Activated naive CD8-positive, alpha-beta T cell treated with anti-CD3 and anti-CD28 coated beads, Interleukin-2, amount 10 ng/mL, durations not matched to agents 7 days and 5 days (primary cell): ENCODE results near the gene CUL7. TPM values are rescaled to one million over a fixed set of nuclear protein-coding genes. Genes with fewer than 3 reads are reported as not detected.

ENCODE experiments used
- ATAC-seq: fragments of 150-1000 bp; cut with Tn5 transposase; one replicate; pipeline ENCODE4 v1.10.0; 2021; ENCODE audit warnings: low read depth, moderate library complexity
- POLR2A ChIA-PET: fragments of 350-600 bp; sonication (Branson Sonifier 250); formaldehyde crosslinking; loops from one replicate; lab custom pipeline; 2021; ENCODE audit warnings: antibody characterized with exemption; lab: Charles Lee
- DNase-seq: peaks from one replicate; pipeline ENCODE4 v3.0.0; 2021
- H3K27ac Mint-ChIP-seq: one replicate; pipeline ENCODE4 v1.8.0; 2022; ENCODE audit warnings: mild to moderate bottlenecking, mixed read lengths
- H3K27me3 Mint-ChIP-seq: one replicate; pipeline ENCODE4 v1.8.0; 2022; ENCODE audit warnings: mild to moderate bottlenecking, moderate library complexity, mixed read lengths
- H3K36me3 Mint-ChIP-seq: one replicate; pipeline ENCODE4 v1.8.0; 2021; ENCODE audit warnings: mild to moderate bottlenecking, mixed read lengths
- H3K4me1 Mint-ChIP-seq: one replicate; pipeline ENCODE4 v1.8.0; 2021; ENCODE audit warnings: mixed read lengths
- H3K4me3 Mint-ChIP-seq: one replicate; pipeline ENCODE4 v1.8.0; 2022; ENCODE audit warnings: mild to moderate bottlenecking, moderate library complexity, mixed read lengths
- H3K9me3 Mint-ChIP-seq: one replicate; pipeline ENCODE4 v1.8.0; 2021; ENCODE audit warnings: mixed read lengths
- total RNA-seq, 2 experiments: library from RNA; stranded (reverse); gene quantifications; one replicate each; pipeline ENCODE4 v1.2.3, GENCODE V29; 2021

CUL7 gene
- total RNA-seq, 2 experiments from 2014 or later: 10.2 to 12.7 TPM

DNA sequence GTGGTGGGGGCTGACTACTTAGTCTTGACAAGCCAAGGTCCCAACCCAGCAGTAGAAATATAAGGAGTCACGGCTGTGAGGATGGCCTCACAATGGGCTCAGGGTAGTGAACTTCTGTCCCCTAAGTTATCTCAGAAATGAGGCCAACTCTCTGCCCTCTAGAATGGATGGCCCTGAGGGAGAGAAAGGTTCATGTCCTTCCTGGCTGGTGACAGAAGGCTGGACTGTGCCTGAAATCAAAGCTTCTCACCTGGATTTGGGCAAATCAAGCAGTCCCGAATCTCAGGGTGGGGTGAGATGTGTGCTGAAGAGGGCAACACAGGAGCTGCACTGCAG is 19.5 kb downstream of the CUL7 start:
- no peaks in the 10 kb centered on the region for H3K27me3 Mint-ChIP-seq
- H3K9me3 Mint-ChIP-seq: no peaks in the 10 kb centered on the region
- POLR2A ChIA-PET: interaction anchor here (1.8 kb wide), 1 partner anchor 13 kb away, joined by 5 read pairs; the partner anchor contains the start of gene RRP36
- H3K36me3 Mint-ChIP-seq: peaks cover 18% of the 10 kb centered on the region
- DNase-seq: no peak
- H3K4me3 Mint-ChIP-seq: no peak overlapping the region
- no peak overlapping the region for H3K27ac Mint-ChIP-seq
- H3K4me1 Mint-ChIP-seq: peaks cover 5% of the 10 kb centered on the region
- ATAC-seq: no peak

DNA sequence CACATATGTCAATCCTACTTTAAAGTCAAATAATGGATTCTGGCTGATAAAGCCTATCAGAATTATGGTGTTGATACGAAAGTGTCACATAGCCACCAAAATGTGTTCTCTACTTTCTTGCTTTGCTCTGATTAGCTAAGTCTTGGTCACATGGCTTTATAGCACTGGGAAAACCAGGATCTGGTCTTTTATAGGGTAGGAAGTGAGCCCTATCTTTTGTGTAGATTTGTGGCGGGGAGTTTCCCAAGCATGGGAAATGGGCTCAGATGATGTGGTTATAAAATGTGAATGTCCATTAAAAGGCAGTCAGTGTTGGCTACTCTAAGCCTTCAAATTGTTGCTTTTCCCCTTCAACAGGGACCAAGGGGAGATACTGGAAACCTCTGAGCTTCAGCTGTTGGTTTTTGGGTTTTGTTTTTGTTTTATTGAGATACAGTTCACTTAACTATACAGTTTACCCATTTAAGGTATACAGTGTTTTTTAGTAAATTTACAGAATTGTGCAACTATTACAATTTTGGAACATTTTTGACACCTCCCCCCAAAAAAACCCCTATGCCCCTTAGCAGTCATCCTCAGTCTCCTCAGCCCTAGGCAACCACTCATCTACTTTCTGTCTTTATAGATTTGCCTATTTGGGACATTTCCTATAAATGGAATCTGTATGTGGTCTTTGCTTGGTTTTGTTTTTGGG is 20.0 kb downstream of the CUL7 start:
- H3K4me3 Mint-ChIP-seq: no peak overlapping the region
- no peaks in the 10 kb centered on the region for H3K27me3 Mint-ChIP-seq
- H3K4me1 Mint-ChIP-seq: peaks cover 5% of the 10 kb centered on the region
- no peak overlapping the region for H3K27ac Mint-ChIP-seq
- ATAC-seq (no peak), DNase-seq (no peak)
- H3K36me3 Mint-ChIP-seq: peaks cover 18% of the 10 kb centered on the region
- H3K9me3 Mint-ChIP-seq: no peaks in the 10 kb centered on the region
- POLR2A ChIA-PET: interaction anchor here (0.7 kb wide), 1 partner anchor 424 kb away, joined by 3 read pairs; no protein-coding TSS in a partner anchor

DNA sequence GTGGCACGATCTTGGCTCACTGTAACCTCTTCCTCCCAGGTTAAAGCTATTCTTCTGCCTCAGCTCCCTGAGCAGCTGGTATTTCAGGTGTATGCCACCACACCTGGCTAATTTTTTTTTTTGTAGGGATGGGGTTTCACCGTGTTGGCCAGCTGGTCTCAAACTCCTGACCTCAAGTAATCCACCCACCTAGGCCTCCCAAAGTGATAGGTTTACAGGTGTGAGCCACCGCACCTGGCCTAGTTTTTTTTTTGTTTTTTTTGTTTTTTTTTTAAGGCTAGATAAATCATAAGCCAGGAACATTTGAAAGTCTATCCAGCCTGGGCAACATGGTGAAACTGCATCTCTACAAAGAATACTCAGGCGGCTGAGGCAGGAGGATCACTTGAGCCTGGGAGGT is 21.3 kb downstream of the CUL7 start:
- Mint-ChIP-seq H3K27ac (no peak overlapping the region), H3K36me3 (peaks cover 21% of the 10 kb centered on the region), H3K4me3 (no peak overlapping the region), H3K4me1 (peaks cover 8% of the 10 kb centered on the region), H3K27me3 (no peaks in the 10 kb centered on the region), H3K9me3 (no peaks in the 10 kb centered on the region)
- DNase-seq: no peak
- POLR2A ChIA-PET: no interaction called here
- no peak for ATAC-seq

DNA sequence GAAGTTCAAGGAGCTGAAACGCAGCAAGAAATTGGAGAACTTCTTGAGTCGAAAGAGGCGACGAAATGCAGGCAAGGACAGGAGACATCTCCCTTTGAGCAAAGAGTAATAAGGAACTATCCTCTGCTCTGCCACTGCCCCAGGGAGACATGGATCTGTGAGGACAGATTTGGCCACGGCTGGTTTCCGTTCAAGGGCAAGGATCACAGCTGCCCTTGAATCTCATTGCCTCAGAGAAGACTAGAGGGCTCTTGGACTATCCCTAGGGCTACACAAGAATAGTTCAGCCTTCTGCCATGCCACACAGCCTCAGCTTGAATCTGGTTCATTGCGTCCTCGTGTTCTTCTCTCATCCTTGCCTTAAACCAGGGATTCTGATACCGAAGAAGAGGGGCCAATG is 24.5 kb downstream of the CUL7 start:
- Mint-ChIP-seq H3K27me3 (no peaks in the 10 kb centered on the region), H3K27ac (no peak overlapping the region), H3K4me3 (no peak overlapping the region), H3K9me3 (no peaks in the 10 kb centered on the region), H3K4me1 (peaks cover 12% of the 10 kb centered on the region), H3K36me3 (peaks cover 35% of the 10 kb centered on the region)
- ATAC-seq (no peak), DNase-seq (no peak)
- POLR2A ChIA-PET: interaction anchor here (1.4 kb wide), 1 partner anchor 9 kb away, joined by 3 read pairs; no protein-coding TSS in a partner anchor

DNA sequence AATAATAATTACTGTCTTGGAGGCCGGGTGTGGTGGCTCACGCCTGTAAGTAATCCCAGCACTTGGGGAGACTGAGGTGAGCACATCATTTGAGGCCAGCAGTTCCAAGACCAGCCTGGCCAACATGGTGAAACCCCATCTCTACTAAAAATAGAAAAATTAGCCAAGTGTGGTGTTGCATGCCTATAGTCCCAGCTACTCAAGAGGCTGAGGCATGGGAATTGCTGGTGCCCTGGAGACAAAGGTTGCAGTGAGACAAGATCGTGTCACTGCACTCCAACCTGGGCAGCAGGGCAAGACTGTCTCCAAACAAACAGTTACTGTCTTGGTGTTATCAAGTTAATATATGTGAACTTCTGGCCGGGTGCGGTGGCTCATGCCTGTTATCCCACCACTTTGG is 27.3 kb downstream of the CUL7 start:
- Mint-ChIP-seq H3K27me3 (no peaks in the 10 kb centered on the region), H3K9me3 (no peaks in the 10 kb centered on the region), H3K36me3 (peaks cover 29% of the 10 kb centered on the region), H3K27ac (no peak overlapping the region), H3K4me3 (no peak overlapping the region), H3K4me1 (peaks cover 8% of the 10 kb centered on the region)
- POLR2A ChIA-PET: no interaction called here
- ATAC-seq (no peak), DNase-seq (no peak)

DNA sequence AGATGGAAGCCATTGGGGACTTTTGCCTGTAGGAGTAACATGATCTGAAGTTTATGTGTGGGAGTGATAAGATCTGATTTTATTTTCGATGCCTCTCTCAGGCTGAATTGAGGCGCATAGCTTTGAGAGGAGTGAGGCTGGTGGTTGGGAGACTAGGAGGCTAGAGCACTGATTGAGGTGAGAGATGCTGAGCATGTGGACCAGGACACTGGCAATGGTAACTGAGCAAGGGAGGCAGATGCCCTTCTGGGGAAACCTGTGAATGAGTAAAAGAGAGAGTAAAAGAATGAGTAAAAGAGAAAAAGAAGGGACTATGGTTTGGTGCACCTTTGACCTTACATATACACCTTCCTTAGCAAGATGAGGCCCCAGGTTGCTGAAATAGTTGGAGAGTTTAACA is 29.2 kb downstream of the CUL7 start:
- H3K36me3 Mint-ChIP-seq: peaks cover 35% of the 10 kb centered on the region
- H3K4me1 Mint-ChIP-seq: peaks cover 13% of the 10 kb centered on the region
- H3K9me3 Mint-ChIP-seq: no peaks in the 10 kb centered on the region
- ATAC-seq (no peak), DNase-seq (no peak)
- no peaks in the 10 kb centered on the region for H3K27me3 Mint-ChIP-seq
- H3K4me3 Mint-ChIP-seq: no peak overlapping the region
- POLR2A ChIA-PET: interaction anchor here (0.7 to 0.9 kb wide), 2 partner anchors 29 to 134 kb away, joined by 3 read pairs; partner anchors contain the start of gene CUL7
- H3K27ac Mint-ChIP-seq: peak overlapping the region; percentile 5

DNA sequence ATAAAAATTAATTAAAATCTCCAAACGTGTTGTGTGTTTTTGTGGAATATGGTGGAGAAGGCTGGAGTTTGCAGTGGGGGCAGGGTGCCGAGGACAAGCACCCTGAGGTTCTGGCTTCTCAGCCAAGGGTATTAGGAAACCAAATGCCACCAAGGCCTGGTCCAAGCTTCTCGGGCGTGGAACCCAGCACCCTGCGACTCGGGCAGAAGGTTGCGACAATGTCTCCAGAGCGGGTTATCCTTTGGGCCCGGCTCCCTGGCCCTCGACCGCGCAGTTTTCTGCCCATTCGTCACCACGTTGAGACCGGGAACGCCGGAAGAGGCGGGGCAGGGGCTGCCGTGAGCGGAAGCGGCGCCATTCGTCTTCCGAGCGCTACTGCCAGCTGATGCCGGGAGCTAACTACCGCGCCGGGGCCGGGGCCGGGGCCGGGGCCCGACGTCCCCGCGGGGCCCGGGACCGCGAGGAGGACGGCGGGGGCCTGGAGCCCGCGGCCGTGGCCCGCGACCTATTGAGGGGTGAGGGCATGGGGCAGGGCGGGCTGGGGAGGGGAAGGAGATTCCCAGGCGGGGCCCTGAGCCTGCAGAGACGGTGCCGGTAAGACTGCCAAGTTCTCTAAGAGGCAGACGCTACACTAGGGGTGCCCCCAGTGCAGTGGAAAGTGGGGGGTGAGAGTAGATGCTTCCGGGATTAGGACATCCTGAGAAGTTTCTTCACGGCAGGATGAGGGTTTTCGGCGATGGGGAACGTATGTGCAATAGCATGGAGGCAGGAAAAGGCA is 32.2 kb downstream of the CUL7 start, which contains the start of gene RRP36:
Gene RRP36 (plus strand): TSS at position 354 of the 778 bp plus-strand sequence. CDS start 32 bp downstream, at position 386.
- Mint-ChIP-seq H3K9me3 (no peaks in the 10 kb centered on the region), H3K27ac (peak within 1 kb of the TSS; percentile 93), H3K4me1 (peaks cover 19% of the 10 kb centered on the region), H3K27me3 (no peaks in the 10 kb centered on the region), H3K36me3 (peaks cover 29% of the 10 kb centered on the region), H3K4me3 (peak within 1 kb of the TSS; percentile 98)
- peak; percentile 75 for ATAC-seq
- POLR2A ChIA-PET: interaction anchor here (0.7 to 2.6 kb wide), 15 partner anchors 14 to 131 kb away, joined by 3 to 16 read pairs (median 5); partner anchors contain the start of genes CNPY3, CUL7, KLC4 and MRPL2
- peak; percentile 72 for DNase-seq

DNA sequence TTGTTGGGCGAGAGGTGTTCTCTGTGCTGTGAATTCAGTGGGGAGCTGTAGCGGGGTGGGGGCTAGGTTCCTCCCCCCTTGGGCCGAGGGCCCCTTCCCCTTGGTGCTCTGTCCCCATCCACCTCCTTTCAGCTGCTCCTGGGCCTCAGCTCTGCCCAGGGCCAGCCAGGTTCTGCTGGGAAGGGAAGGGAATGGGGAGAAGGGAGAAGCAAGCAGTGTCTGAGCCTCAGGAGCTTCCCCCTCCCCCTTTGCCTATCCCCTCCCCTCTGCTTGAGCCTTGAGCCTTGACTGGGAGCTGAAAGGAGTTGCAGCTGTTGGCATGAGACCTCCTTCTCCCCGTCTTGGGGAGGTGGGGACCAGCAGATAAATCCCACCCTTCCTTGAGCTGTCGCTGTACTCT is 32.8 kb downstream of the CUL7 start:
- H3K9me3 Mint-ChIP-seq: no peaks in the 10 kb centered on the region
- ATAC-seq (peak; percentile 7), DNase-seq (no peak)
- H3K4me3 Mint-ChIP-seq: peak overlapping the region; percentile 83
- POLR2A ChIA-PET: interaction anchor here (0.7 to 2.6 kb wide), 13 partner anchors 9 to 130 kb away, joined by 3 to 16 read pairs (median 5); partner anchors contain the start of genes CNPY3, CUL7, KLC4 and MRPL2
- H3K4me1 Mint-ChIP-seq: peaks cover 22% of the 10 kb centered on the region
- H3K27ac Mint-ChIP-seq: peak overlapping the region; percentile 81
- no peaks in the 10 kb centered on the region for H3K27me3 Mint-ChIP-seq
- H3K36me3 Mint-ChIP-seq: peaks cover 30% of the 10 kb centered on the region

DNA sequence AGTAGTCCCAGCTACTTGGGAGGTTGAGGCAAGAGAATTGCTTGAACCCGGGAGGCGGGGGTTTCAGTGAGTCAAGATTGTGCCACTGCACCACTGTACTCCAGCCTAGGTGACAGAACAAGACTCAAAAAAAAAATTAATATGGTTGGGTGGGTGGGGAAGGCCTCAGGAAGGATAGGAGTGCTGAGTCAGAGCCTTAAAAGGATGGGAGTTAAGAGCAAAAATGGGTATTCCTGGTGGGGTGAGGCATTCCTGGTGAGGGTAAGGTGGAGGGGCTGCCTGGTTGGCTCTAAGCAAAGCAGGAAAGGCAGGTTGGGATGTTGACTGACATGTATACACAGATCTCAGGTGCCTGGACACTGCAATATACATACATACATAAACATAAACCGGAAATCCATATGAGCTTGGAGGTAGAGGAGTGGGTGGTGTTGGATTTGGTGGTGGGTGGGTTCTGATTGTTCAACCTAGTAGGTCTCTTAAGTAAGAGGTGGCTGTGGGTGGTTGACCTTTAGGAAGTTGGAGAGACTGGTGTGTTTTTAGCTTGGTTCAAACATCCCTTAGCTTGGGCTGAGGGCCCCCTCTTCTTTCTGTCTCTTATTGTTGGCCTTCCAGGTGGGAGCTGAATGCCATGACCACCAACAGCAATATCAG is 33.5 kb downstream of the CUL7 start:
- POLR2A ChIA-PET: interaction anchor here (1.1 to 2.6 kb wide), 6 partner anchors 10 to 91 kb away, joined by 3 to 16 read pairs (median 13); partner anchors contain the start of genes CNPY3, CUL7, KLC4 and MRPL2
- Mint-ChIP-seq H3K9me3 (no peaks in the 10 kb centered on the region), H3K27ac (peak overlapping the region; percentile 8), H3K4me1 (peaks cover 22% of the 10 kb centered on the region), H3K4me3 (peak overlapping the region; percentile 28), H3K36me3 (peaks cover 28% of the 10 kb centered on the region), H3K27me3 (no peaks in the 10 kb centered on the region)
- DNase-seq (no peak), ATAC-seq (no peak)

DNA sequence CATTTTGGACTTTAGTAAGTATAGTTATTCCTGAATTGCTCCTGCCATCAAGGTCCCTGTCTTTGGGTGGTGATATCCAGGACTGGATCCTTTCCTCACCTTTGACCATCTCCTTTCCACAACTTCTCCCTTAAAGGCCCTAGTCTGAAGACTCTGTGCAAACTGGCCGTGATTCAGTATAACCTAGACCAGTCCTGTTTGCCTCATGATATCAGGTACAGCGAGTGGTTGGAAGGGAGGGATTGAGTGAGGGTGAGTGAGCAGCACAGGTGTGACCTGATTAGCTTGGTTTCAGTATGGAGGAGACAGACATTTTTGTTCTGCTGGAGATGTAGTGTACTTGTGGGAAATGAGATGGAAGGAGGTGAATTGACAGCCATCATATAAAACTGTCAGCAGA is 34.5 kb downstream of the CUL7 start:
- Mint-ChIP-seq H3K27me3 (no peaks in the 10 kb centered on the region), H3K4me1 (peaks cover 26% of the 10 kb centered on the region)

DNA sequence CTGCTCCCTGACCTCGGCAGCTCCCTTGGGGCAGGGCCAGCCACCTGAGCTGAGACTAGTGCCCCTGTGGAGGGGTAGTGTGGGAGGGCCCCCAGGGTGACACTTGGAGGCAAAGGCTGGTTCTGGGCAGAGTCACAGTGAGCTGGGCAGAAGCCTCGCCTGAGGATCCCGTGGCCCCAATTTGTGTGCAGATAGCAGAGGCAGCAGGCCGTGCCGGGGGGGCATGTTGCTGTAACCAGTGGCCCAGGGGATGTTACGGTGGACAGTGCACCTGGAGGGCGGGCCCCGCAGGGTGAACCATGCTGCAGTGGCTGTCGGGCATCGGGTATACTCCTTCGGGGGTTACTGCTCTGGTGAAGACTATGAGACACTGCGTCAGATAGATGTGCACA is 36.7 kb downstream of the CUL7 start:
- Mint-ChIP-seq H3K9me3 (no peaks in the 10 kb centered on the region), H3K4me3 (no peak overlapping the region), H3K36me3 (peaks cover 31% of the 10 kb centered on the region), H3K27me3 (no peaks in the 10 kb centered on the region), H3K4me1 (peaks cover 40% of the 10 kb centered on the region), H3K27ac (no peak overlapping the region)
- no peak for DNase-seq
- POLR2A ChIA-PET: no interaction called here
- no peak for ATAC-seq

More for the DNA sequence above, 34.5 kb downstream of the CUL7 start:
- no peaks in the 10 kb centered on the region for H3K9me3 Mint-ChIP-seq
- peaks cover 22% of the 10 kb centered on the region for H3K36me3 Mint-ChIP-seq
- ATAC-seq: no peak
- no peak for DNase-seq
- H3K27ac Mint-ChIP-seq: no peak overlapping the region
- POLR2A ChIA-PET: no interaction called here
- no peak overlapping the region for H3K4me3 Mint-ChIP-seq

DNA sequence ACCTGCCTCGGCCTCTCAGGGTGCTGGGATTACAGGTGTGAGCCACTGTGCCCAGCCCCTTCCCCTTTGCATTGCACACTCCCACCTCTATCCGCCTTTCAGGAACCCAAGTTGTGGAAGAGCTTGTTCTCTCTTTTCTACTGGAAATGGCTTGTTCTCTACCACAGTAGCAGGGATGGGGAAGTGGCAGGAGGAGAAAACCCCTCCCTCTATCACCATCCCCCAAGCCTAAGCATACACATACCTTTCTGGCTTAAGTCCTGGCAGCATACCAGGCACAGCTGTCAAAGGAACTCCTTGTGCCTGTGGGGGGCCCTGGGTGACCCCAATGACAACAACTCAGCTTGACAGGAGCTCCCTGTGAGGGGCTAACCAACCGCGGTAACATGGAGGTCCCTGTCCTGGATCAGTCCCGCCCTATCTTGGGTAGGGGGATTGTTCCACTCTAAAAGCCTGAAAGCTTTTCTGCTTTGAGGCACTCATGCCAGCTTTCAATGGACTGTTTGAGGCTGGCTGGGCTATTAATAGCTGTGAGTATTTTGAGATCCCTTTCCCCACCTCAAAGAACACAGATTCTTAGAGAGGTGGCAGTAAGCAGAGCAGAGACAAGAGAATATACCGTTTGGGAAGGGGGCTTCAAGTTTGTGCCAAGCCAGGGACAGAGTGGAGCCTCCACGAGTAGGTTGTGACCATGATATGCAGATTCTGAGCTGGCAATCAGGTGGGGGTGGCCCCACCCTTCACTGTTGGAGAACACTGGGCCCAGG is 37.3 kb downstream of the CUL7 start:
- DNase-seq (no peak), ATAC-seq (no peak)
- Mint-ChIP-seq H3K4me3 (peak overlapping the region; percentile 25), H3K4me1 (peaks cover 45% of the 10 kb centered on the region), H3K27me3 (no peaks in the 10 kb centered on the region), H3K9me3 (no peaks in the 10 kb centered on the region), H3K27ac (no peak overlapping the region), H3K36me3 (peaks cover 32% of the 10 kb centered on the region)
- POLR2A ChIA-PET: interaction anchor here (1.0 kb wide), 1 partner anchor 37 kb away, joined by 5 read pairs; the partner anchor contains the start of gene PEX6
